KOPT-K1 (cell line): Measurements from ENCODE around the gene CLEC4E.
"Not testable (repeated sequence)": the region's sequence is repeated elsewhere in the genome, so short reads cannot be mapped to it uniquely, and the experiment has no call there.

Experiments
- H3K27ac ChIP-seq: fragments of 200-600 bp; sonication (generic); 2 replicates; pipeline ENCODE4 v1.5.1; 2016; ENCODE audit warnings: antibody characterized with exemption, mild to moderate bottlenecking, low read depth, low read length; ENCODE audit not compliant: poor library complexity, severe bottlenecking
- H3K36me3 ChIP-seq: fragments of 200-600 bp; sonication (generic); 2 replicates; pipeline ENCODE4 v1.5.1; 2017; ENCODE audit warnings: antibody characterized with exemption, mild to moderate bottlenecking, low read length, moderate library complexity; ENCODE audit not compliant: insufficient read depth
- H3K9me3 ChIP-seq: fragments of 200-600 bp; sonication (generic); 2 replicates; pipeline ENCODE4 v1.5.1; 2017; ENCODE audit warnings: antibody characterized with exemption, low read length, mild to moderate bottlenecking; ENCODE audit not compliant: insufficient read depth, poor library complexity, severe bottlenecking

The CLEC4E gene

GRCh38 chr12:8540831-8541230 is at the start of gene CLEC4E:
TSS of gene CLEC4E (minus strand) at chr12:8540905. CDS start at chr12:8540797, 108 bp downstream.
- H3K9me3 ChIP-seq, H3K27ac ChIP-seq: not testable (repeated sequence)

GRCh38 chr12:8589679-8590078 is 49.0 kb upstream of the CLEC4E start:
- Histone ChIP-seq H3K36me3 (no peaks in the 10 kb centered on the region), H3K9me3 (no peaks in the 10 kb centered on the region), H3K27ac (no peak overlapping the region)

More at GRCh38 chr12:8540831-8541230, at the start of gene CLEC4E:
- H3K36me3 ChIP-seq, result not testable (repeated sequence)

DNA sequence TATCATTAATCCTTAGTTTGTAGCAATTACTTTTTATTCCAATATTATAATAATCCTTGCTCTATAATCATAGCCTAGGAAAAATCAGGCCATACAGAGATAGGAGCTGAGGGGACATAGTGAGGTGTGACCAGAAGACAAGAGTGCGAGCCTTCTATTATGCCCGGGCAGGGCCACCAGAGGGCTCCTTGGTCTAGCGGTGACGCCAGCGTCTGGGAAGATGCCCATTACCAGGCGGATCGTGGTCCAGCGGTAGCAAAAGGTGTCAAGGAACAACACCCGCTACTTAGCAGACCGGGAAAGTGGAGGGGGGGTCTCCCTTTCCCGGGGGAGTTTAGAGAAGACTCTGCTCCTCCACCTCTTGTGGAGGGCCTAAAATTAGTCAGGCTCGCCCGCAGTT is 43.8 kb upstream of the CLEC4E start:
- not testable (repeated sequence) for H3K9me3 ChIP-seq, H3K27ac ChIP-seq

GRCh38 chr12:8584004-8584403 is 43.3 kb upstream of the CLEC4E start:
- Histone ChIP-seq H3K9me3 (no peaks in the 10 kb centered on the region), H3K27ac (no peak overlapping the region), H3K36me3 (no peaks in the 10 kb centered on the region)

More for the DNA sequence above, 43.8 kb upstream of the CLEC4E start:
- H3K36me3 ChIP-seq, result not testable (repeated sequence)

DNA sequence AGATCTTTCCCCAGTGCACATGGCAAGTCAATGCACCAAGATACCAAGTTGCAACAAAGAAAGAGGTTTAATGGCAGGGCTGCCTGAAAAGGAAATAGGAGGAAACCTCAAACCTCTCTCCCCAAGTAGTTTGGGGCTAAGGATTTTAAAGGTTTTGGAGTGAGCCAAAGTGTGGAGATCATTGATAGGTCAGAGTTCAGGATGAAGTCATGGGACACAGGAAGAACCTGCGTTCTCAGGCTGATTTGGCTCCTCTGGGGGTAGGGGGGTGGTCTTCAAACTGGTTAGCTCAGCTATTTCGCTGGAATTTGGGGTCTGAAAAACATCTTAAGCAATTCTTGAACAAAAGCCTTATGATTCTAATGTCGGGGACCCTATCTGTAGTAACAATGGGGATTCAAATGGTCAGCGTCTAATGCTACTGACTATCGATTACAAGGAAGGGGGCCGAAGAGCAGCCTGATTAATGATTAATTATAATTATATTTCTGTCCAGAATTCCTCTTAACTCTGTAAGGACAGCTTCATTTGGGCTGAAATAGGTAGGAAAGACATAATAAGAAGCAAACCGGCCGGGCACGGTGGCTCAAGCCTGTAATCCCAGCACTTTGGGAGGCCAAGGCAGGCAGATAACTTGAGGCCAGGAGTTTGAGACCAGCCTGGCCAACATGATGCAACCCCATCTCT is 40.5 kb upstream of the CLEC4E start:
- Histone ChIP-seq H3K9me3 (no peaks in the 10 kb centered on the region), H3K27ac (no peak overlapping the region), H3K36me3 (no peaks in the 10 kb centered on the region)

DNA sequence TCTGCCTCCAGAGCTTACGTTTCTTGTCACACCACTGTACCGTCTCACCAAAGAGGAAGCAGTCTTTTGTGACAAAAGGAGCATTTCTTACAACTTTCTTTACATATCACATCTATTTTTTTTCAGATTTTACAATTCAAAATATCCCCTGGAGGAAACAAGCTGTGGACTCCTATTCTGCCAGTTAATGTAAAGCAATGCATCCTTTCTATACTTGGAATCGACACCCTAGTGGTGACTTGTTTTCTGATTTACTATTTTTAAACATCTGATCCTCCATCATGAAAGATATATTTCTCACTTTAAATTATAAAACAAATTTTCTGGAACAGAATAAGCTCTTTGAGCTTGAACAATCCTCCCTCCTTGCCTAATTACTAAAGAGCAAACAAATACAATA is 37.2 kb upstream of the CLEC4E start:
- H3K9me3 ChIP-seq, result no peaks in the 10 kb centered on the region
- no peak overlapping the region for H3K27ac ChIP-seq

DNA sequence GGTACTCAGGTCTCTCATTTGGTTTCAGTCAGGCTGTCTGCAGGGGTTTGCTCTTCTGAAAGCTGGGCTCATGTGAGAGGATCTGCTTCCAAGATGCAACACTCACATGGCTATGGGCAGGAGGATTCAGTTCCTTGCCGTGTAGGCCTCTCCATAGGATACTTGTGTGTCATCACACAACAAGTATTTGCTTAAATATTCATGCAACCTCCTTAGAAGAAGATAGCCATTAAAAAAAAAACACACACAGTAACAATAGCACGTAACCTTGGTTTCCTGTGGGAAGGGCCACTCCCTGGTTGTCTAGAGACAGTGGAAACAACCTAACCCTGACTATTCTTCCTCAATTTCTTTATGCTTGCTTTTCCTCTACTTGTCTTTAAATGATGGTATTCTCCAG is 31.8 kb upstream of the CLEC4E start:
- no peaks in the 10 kb centered on the region for H3K36me3 ChIP-seq
- peaks cover 10% of the 10 kb centered on the region for H3K9me3 ChIP-seq
- no peak overlapping the region for H3K27ac ChIP-seq

More for the DNA sequence above, 37.2 kb upstream of the CLEC4E start:
- no peaks in the 10 kb centered on the region for H3K36me3 ChIP-seq

GRCh38 chr12:8566525-8566924 is 25.8 kb upstream of the CLEC4E start:
- Histone ChIP-seq H3K27ac (no peak overlapping the region), H3K36me3 (no peaks in the 10 kb centered on the region), H3K9me3 (peaks cover 15% of the 10 kb centered on the region)

- H3K9me3 ChIP-seq, result peaks cover 15% of the 10 kb centered on the region
- H3K36me3 ChIP-seq, H3K27ac ChIP-seq: not testable (repeated sequence)
These were observed 25.3 kb upstream of the CLEC4E start for GRCh38 chr12:8566052-8566451.

DNA sequence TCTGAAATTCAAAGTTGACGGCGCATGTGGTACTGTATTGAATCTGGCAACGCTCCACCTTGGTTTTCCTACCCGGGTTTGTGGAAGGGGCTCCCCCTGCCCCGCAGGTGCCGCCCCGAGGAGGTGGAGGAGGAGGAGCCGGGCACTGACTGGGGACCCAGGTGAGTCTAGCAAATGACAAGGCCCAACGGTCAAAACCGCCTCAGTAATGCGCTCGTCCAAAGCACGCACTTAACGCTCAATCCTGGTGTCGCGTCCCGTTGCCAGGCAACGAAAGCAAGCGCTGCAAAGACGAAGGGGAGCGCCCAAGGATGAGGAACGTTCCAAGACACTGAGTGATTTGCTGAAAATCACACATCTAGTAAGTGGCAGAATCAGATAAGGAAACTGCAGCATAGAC is 24.0 kb upstream of the CLEC4E start:
- Histone ChIP-seq H3K27ac (no peak overlapping the region), H3K9me3 (peaks cover 15% of the 10 kb centered on the region), H3K36me3 (no peaks in the 10 kb centered on the region)

GRCh38 chr12:8563356-8563755 is 22.7 kb upstream of the CLEC4E start:
- Histone ChIP-seq H3K27ac (no peak overlapping the region), H3K9me3 (peaks cover 14% of the 10 kb centered on the region), H3K36me3 (no peaks in the 10 kb centered on the region)

GRCh38 chr12:8562310-8562709 is 21.6 kb upstream of the CLEC4E start:
- Histone ChIP-seq H3K27ac (no peak overlapping the region), H3K36me3 (no peaks in the 10 kb centered on the region), H3K9me3 (peaks cover 4% of the 10 kb centered on the region)

GRCh38 chr12:8561011-8561410 is 20.3 kb upstream of the CLEC4E start:
- H3K9me3 ChIP-seq, result no peaks in the 10 kb centered on the region
- no peaks in the 10 kb centered on the region for H3K36me3 ChIP-seq
- no peak overlapping the region for H3K27ac ChIP-seq

DNA sequence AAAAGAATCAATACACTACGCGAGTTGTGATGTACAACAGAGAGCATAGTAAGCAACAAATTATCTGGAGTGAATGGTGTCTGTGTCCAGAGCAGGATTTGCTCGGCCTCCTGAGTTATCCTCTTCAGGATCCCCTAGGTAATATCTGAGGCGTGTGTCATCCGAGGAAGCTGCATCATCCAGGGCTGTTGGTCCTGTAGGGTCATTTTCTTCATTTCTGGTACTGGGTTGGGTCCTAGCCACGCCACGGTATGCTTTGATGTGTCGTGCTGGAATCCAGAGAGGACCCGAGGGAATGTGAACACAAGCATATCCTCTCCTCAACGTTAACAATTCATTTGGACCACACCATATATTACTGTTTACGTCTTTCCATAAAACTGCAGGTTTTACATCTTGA is 19.0 kb upstream of the CLEC4E start:
- Histone ChIP-seq H3K9me3 (no peaks in the 10 kb centered on the region), H3K36me3 (no peaks in the 10 kb centered on the region), H3K27ac (no peak overlapping the region)

GRCh38 chr12:8556531-8557097 is 15.9 kb upstream of the CLEC4E start:
- no peaks in the 10 kb centered on the region for H3K36me3 ChIP-seq
- H3K27ac ChIP-seq, result no peak overlapping the region
- H3K9me3 ChIP-seq, result no peaks in the 10 kb centered on the region
